H1 (cell line): Measurements from ENCODE around the gene SYNE4. TPM values are rescaled to one million over a fixed set of nuclear protein-coding genes. Genes with fewer than 3 reads are reported as not detected.

ENCODE experiments used
- CTCF ChIA-PET: fragments of 300-600 bp; sonication (Branson Sonifier 250); formaldehyde crosslinking; loops from one replicate; lab custom pipeline; 2021; ENCODE audit not compliant: partially characterized antibody; lab: Charles Lee
- POLR2A ChIA-PET: fragments of 300-600 bp; sonication (Branson Sonifier 250); formaldehyde crosslinking; loops from one replicate; lab custom pipeline; 2021; ENCODE audit warnings: inconsistent platforms; ENCODE audit not compliant: partially characterized antibody; lab: Charles Lee
- DNase-seq, 2 experiments: peaks; one replicate each; pipeline versions ENCODE4 v3.0.0 to v3.0.0-alpha.2; 2010 to 2022; ENCODE audit warnings: low spot score in 2 of 2, low read depth in 1 of 2, mixed read lengths in 1 of 2
- FAIRE-seq: peaks from 2 replicates; lab custom pipeline; 2011; peaks lifted over from hg19 to GRCh38; lab: Jason Lieb, UNC
- H2AFZ ChIP-seq: 2 replicates; pipeline ENCODE4 v1.8.1; 2012; ENCODE audit warnings: low read length, inconsistent platforms
- H2AK5ac ChIP-seq: 2 replicates; pipeline ENCODE4 v1.6.1; 2013; ENCODE audit warnings: low read depth, low read length
- H2BK120ac ChIP-seq: replicated peaks from 2 replicates; pipeline ENCODE3; 2013; ENCODE audit warnings: low read depth, low read length, inconsistent platforms
- H2BK12ac ChIP-seq: 2 replicates; pipeline ENCODE4 v1.6.1; 2013; ENCODE audit warnings: low read depth, low read length
- H2BK15ac ChIP-seq: 2 replicates; pipeline ENCODE4 v1.6.1; 2013; ENCODE audit warnings: low read length
- H2BK20ac ChIP-seq: 2 replicates; pipeline ENCODE4 v1.6.1; 2013; ENCODE audit warnings: low read length
- H2BK5ac ChIP-seq: 2 replicates; pipeline ENCODE4 v1.6.1; 2013; ENCODE audit warnings: low read depth, low read length
- H3K14ac ChIP-seq: 2 replicates; pipeline ENCODE4 v1.6.1; 2013; ENCODE audit warnings: inconsistent platforms; ENCODE audit not compliant: insufficient read length
- H3K18ac ChIP-seq: 2 replicates; pipeline ENCODE4 v1.6.1; 2013; ENCODE audit warnings: low read length; ENCODE audit errors: extremely low read depth
- H3K23ac ChIP-seq: 2 replicates; pipeline ENCODE4 v1.6.1; 2013; ENCODE audit warnings: inconsistent platforms; ENCODE audit not compliant: insufficient read length
- H3K23me2 ChIP-seq: 2 replicates; pipeline ENCODE4 v1.6.1; 2013; ENCODE audit warnings: low read depth, low read length
- H3K27ac ChIP-seq: 2 replicates; pipeline ENCODE4 v1.6.1; 2011; ENCODE audit warnings: low read depth, low read length, inconsistent platforms
- H3K27me3 ChIP-seq, 4 experiments: replicated peaks in 1 of 4; 1 replicate in 1 of 4; 2 replicates in 3 of 4; pipeline versions ENCODE4 v1.6.1 to v1.8.1; 2011 to 2013; ENCODE audit warnings: low read length in 3 of 4, mild to moderate bottlenecking in 3 of 4, inconsistent platforms in 2 of 4, mixed read lengths in 2 of 4, moderate library complexity in 1 of 4; ENCODE audit not compliant: control insufficient read depth in 3 of 4, insufficient read depth in 3 of 4; ENCODE audit errors: extremely low read depth in 1 of 4
- H3K36me3 ChIP-seq, 4 experiments: 2 replicates each; pipeline versions ENCODE4 v1.6.1 to v1.8.1; 2011 to 2013; ENCODE audit warnings: mild to moderate bottlenecking in 4 of 4, low read length in 3 of 4, moderate library complexity in 2 of 4, control low read depth in 1 of 4, inconsistent platforms in 1 of 4; ENCODE audit not compliant: insufficient read depth in 4 of 4, control insufficient read depth in 2 of 4
- H3K4ac ChIP-seq: replicated peaks from 2 replicates; pipeline ENCODE3; 2013; ENCODE audit warnings: low read length, low read depth, mixed read lengths, inconsistent platforms; ENCODE audit not compliant: insufficient read length
- H3K4me1 ChIP-seq, 4 experiments: replicated peaks in 1 of 4; 1 replicate in 1 of 4; 2 replicates in 3 of 4; pipeline versions ENCODE4 v1.6.1 to v1.8.1; 2011 to 2013; ENCODE audit warnings: low read length in 3 of 4, inconsistent platforms in 2 of 4, mixed read lengths in 1 of 4; ENCODE audit not compliant: insufficient read depth in 4 of 4, control insufficient read depth in 3 of 4
- H3K4me2 ChIP-seq, 2 experiments: 2 replicates each; pipeline versions ENCODE4 v1.6.1 to v1.8.1; 2011 to 2013; ENCODE audit warnings: low read depth in 2 of 2, low read length in 2 of 2, control low read depth in 1 of 2, inconsistent platforms in 1 of 2, mild to moderate bottlenecking in 1 of 2; ENCODE audit not compliant: insufficient read depth in 1 of 2
- H3K4me3 ChIP-seq, 4 experiments: fragments of 200-600, 300-600 bp in 1 of 4; sonication (generic), shearing (Covaris generic), sonication (Bioruptor Twin) in 1 of 4; 2 replicates each; pipeline versions ENCODE4 v1.5.1 to v1.8.1; 2011 to 2016; ENCODE audit warnings: low read length in 4 of 4, low read depth in 3 of 4, control low read depth in 2 of 4, inconsistent platforms in 2 of 4, mild to moderate bottlenecking in 2 of 4, mixed read lengths in 1 of 4, moderate library complexity in 1 of 4; ENCODE audit not compliant: insufficient read depth in 2 of 4; ENCODE audit errors: extremely low read depth in 1 of 4
- H3K56ac ChIP-seq: replicated peaks from 2 replicates; pipeline ENCODE3; 2013; ENCODE audit warnings: low read depth, mild to moderate bottlenecking, mixed read lengths, low read length, inconsistent platforms; ENCODE audit not compliant: insufficient read length
- H3K79me1 ChIP-seq: 2 replicates; pipeline ENCODE4 v1.6.1; 2013; ENCODE audit warnings: low read depth, low read length, control low read depth
- H3K79me2 ChIP-seq, 2 experiments: 2 replicates each; pipeline versions ENCODE4 v1.6.1 to v1.8.1; 2012 to 2013; ENCODE audit warnings: low read length in 2 of 2, mild to moderate bottlenecking in 2 of 2, inconsistent platforms in 1 of 2; ENCODE audit not compliant: insufficient read depth in 2 of 2, control insufficient read depth in 1 of 2
- H3K9ac ChIP-seq, 4 experiments: replicated peaks in 1 of 4; 1 replicate in 1 of 4; 2 replicates in 3 of 4; pipeline versions ENCODE4 v1.6.1 to v1.8.1; 2011 to 2013; ENCODE audit warnings: low read depth in 3 of 4, low read length in 3 of 4, control low read depth in 2 of 4, mild to moderate bottlenecking in 2 of 4, moderate library complexity in 2 of 4, inconsistent platforms in 1 of 4; ENCODE audit errors: extremely low read depth in 1 of 4
- H3K9me3 ChIP-seq, 2 experiments: 2 replicates each; pipeline versions ENCODE4 v1.6.1 to v1.8.1; 2012 to 2013; ENCODE audit warnings: mild to moderate bottlenecking in 2 of 2, moderate library complexity in 2 of 2, control low read depth in 1 of 2, inconsistent platforms in 1 of 2, low read depth in 1 of 2, low read length in 1 of 2, mixed read lengths in 1 of 2; ENCODE audit not compliant: insufficient read depth in 2 of 2
- H4K20me1 ChIP-seq, 2 experiments: replicated peaks in 1 of 2; 2 replicates each; pipeline versions ENCODE3 to v1.8.1; 2011 to 2013; ENCODE audit warnings: inconsistent platforms in 2 of 2, low read length in 2 of 2, mild to moderate bottlenecking in 1 of 2; ENCODE audit not compliant: insufficient read depth in 2 of 2, control insufficient read depth in 1 of 2
- H4K5ac ChIP-seq: 2 replicates; pipeline ENCODE4 v1.6.1; 2013; ENCODE audit warnings: low read length, low read depth, mixed read lengths, inconsistent platforms; ENCODE audit not compliant: insufficient read length
- H4K8ac ChIP-seq: 2 replicates; pipeline ENCODE4 v1.8.0; 2013; ENCODE audit warnings: mild to moderate bottlenecking, moderate library complexity, low read length, inconsistent platforms; ENCODE audit not compliant: insufficient read depth; ENCODE audit errors: extremely low read depth
- H4K91ac ChIP-seq: replicated peaks from 2 replicates; pipeline ENCODE3; 2013; ENCODE audit warnings: low read length, mixed read lengths, inconsistent platforms; ENCODE audit not compliant: insufficient read length
- BCL11A ChIP-seq, 2 experiments: IDR thresholded peaks; one replicate each; pipeline ENCODE4 v1.6.1; 2011; ENCODE audit warnings: low read depth in 2 of 2, low read length in 2 of 2, mild to moderate bottlenecking in 2 of 2
- EGR1 ChIP-seq: IDR thresholded peaks from 2 replicates; pipeline ENCODE4 v1.6.1; 2011; ENCODE audit warnings: low read depth, low read length, borderline replicate concordance
- EZH2 ChIP-seq: fragments of 200-600 bp; sonication (generic); IDR thresholded peaks from 2 replicates; pipeline ENCODE4 v1.7.1; 2012; ENCODE audit warnings: low read depth, mild to moderate bottlenecking, moderate library complexity, low read length, inconsistent platforms; ENCODE audit not compliant: severe bottlenecking
- GABPA ChIP-seq: IDR thresholded peaks from 2 replicates; pipeline ENCODE4 v1.6.1; 2011; ENCODE audit warnings: mild to moderate bottlenecking, low read length, moderate library complexity, borderline replicate concordance; ENCODE audit not compliant: insufficient read depth
- GTF2F1 ChIP-seq: IDR thresholded peaks from 2 replicates; pipeline ENCODE4 v1.6.1; 2012; ENCODE audit warnings: low read depth, low read length, improper control_type of control experiment, borderline replicate concordance
- NANOG ChIP-seq: IDR thresholded peaks from 2 replicates; pipeline ENCODE4 v1.6.1; 2011; ENCODE audit warnings: low read length, low read depth, mild to moderate bottlenecking, inconsistent platforms; ENCODE audit not compliant: insufficient read depth, poor library complexity, severe bottlenecking
- PHF8 ChIP-seq: fragments of 200-600 bp; sonication (generic); conservative IDR thresholded peaks from 2 replicates; pipeline ENCODE4 v1.7.1; 2012; ENCODE audit warnings: low read depth, mild to moderate bottlenecking, inconsistent platforms, low read length, moderate library complexity
- RXRA ChIP-seq: IDR thresholded peaks from 2 replicates; pipeline ENCODE4 v1.6.1; 2011; ENCODE audit warnings: low read depth, mild to moderate bottlenecking, low read length, moderate library complexity; ENCODE audit not compliant: insufficient read depth
- WGBS, 2 experiments: shearing (Covaris generic) in 1 of 2; methylation state at CpG; one replicate each; pipeline versions ENCODE4 v1.1.6 to v1.1.7; 2013 to 2015; ENCODE audit warnings: low lambda C conversion rate in 2 of 2, mixed read lengths in 2 of 2, inconsistent platforms in 1 of 2, low coverage in 1 of 2, missing lambda C conversion rate in 1 of 2; ENCODE audit not compliant: insufficient replicate concordance in 2 of 2, insufficient coverage in 1 of 2, insufficient read length in 1 of 2; ENCODE audit errors: extremely low coverage in 1 of 2, missing lambda C conversion rate in 1 of 2; 5-methylcytosine and 5-hydroxymethylcytosine counted together
- polyA plus RNA-seq, 7 experiments: library from polyadenylated mRNA; depleted of rRNA in 3 of 7; stranded (reverse) in 5 of 7; unstranded in 2 of 7; fragments of >200 nt in 5 of 7; fragments of 200-250 nt in 2 of 7; gene quantifications; 1 replicate in 5 of 7; 2 replicates in 1 of 7; 4 replicates in 1 of 7; pipeline versions ENCODE4 v1.2.1 to v1.2.3, GENCODE V29; 2011 to 2013; ENCODE audit warnings: missing spikeins in 2 of 7, mixed read lengths in 2 of 7
- total RNA-seq: library from RNA; stranded (reverse); fragmentation: NEBNext Ultra II Directional; extraction: Animal tissue kit (Norgen Biotek cat#: 25700); gene quantifications from 2 replicates; pipeline ENCODE4 v1.2.1, GENCODE V29; 2021
- TF ChIP-seq, protein P1 (sequence below): IDR thresholded peaks from 2 replicates; pipeline ENCODE4 v1.6.1; 2011; ENCODE audit warnings: low read length, improper control_type of control experiment

SYNE4 gene
- total and polyA plus RNA-seq, 2 of the 8 experiments (the other 6 are each of a cell fraction or from before 2014, with no cell fraction given): 20.8 to 22.6 TPM

DNA sequence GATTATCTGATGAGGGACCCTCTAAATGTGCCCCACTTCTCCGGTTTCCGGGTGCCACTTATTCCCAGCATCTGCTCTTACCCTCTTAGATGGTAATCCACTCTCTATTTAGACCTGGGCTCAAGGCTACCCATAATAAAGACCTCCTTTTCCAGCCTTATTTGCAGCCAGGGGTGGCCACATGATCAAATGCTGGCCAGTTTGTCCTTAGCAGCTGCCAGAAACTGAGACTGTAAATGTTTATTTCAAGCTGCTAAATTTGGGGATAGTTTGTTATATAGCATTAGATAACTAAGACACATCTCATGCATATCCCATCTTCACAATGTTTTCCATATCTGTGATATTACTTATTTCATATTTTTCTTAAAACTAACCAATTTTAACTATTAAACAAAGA lies 35.3 kb upstream of the SYNE4 start:
- no peaks in the 10 kb centered on the region for H3K79me2 ChIP-seq
- no peak overlapping the region for H2BK20ac ChIP-seq
- H3K18ac ChIP-seq: no peak overlapping the region
- H2BK120ac ChIP-seq: no peak overlapping the region
- no peaks in the 10 kb centered on the region for H3K9me3 ChIP-seq
- no peak overlapping the region for H3K4ac ChIP-seq
- no peaks in the 10 kb centered on the region for H3K36me3 ChIP-seq
- H3K27me3 ChIP-seq: no peaks in the 10 kb centered on the region
- H3K27ac ChIP-seq: no peak overlapping the region
- H4K8ac ChIP-seq: no peak overlapping the region
- ChIA-PET POLR2A (interaction anchor here (1.1 to 1.2 kb wide), 2 partner anchors 9 to 30 kb away, joined by 3 read pairs; partner anchors contain the start of gene ALKBH6), CTCF (interaction anchor here (0.6 kb wide), 1 partner anchor 132 kb away, joined by 4 read pairs; no protein-coding TSS in a partner anchor)
- H2AK5ac ChIP-seq: no peak overlapping the region
- H3K23ac ChIP-seq: no peak overlapping the region
- no peak overlapping the region for H3K9ac ChIP-seq
- whole genome bisulfite sequencing, 2 experiments: 95% methylated on average over 2 of the region's 2 CpGs; no CpG with 5 or more reads in 1 of the 2 experiments
- peaks cover 0 to 4% (median 0%) of the 10 kb centered on the region in 4 experiments; a peak in 1 of 7 replicates for H3K4me1 ChIP-seq
- H3K4me3 ChIP-seq: no peak overlapping the region
- H2BK15ac ChIP-seq: no peak overlapping the region
- H4K91ac ChIP-seq: no peak overlapping the region
- no peaks in the 10 kb centered on the region for H3K23me2 ChIP-seq
- no peak overlapping the region for H4K5ac ChIP-seq
- no peak overlapping the region for H2BK12ac ChIP-seq
- H3K79me1 ChIP-seq: no peaks in the 10 kb centered on the region
- H3K56ac ChIP-seq: no peak overlapping the region
- no peak overlapping the region for H3K4me2 ChIP-seq
- H4K20me1 ChIP-seq: no peaks in the 10 kb centered on the region
- no peak overlapping the region for H3K14ac ChIP-seq
- no peak for DNase-seq
- H2AFZ ChIP-seq: no peak overlapping the region
- FAIRE-seq: no peak
- no peak overlapping the region for H2BK5ac ChIP-seq
- no peak for TF ChIP-seq GTF2F1
- TF ChIP-seq NANOG: no peak
- TF ChIP-seq PHF8: no peak
- TF ChIP-seq EGR1: no peak
- TF ChIP-seq BCL11A (IDR thresholded peaks at IDR 0.05; ENCODE audit: low read depth in 2 of 2, low read length in 2 of 2): no peak
- TF ChIP-seq, protein P1, sequence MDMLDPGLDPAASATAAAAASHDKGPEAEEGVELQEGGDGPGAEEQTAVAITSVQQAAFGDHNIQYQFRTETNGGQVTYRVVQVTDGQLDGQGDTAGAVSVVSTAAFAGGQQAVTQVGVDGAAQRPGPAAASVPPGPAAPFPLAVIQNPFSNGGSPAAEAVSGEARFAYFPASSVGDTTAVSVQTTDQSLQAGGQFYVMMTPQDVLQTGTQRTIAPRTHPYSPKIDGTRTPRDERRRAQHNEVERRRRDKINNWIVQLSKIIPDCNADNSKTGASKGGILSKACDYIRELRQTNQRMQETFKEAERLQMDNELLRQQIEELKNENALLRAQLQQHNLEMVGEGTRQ: no peak
- TF ChIP-seq EZH2: no peak
- no peak for TF ChIP-seq RXRA
- TF ChIP-seq GABPA: no peak
